Stomach (tissue), 4 donors: ENCODE measurements around the gene ZBTB3.

Experiments used
- CTCF ChIP-seq, 7 experiments: fragments of 450-650 bp in 4 of 7; fragments of 200-600 bp in 3 of 7; sonication (generic) in 3 of 7; IDR thresholded peaks; one replicate each; pipeline ENCODE4 v1.5.1; 2016 to 2019; ENCODE audit warnings: antibody characterized with exemption in 7 of 7, control low read depth in 2 of 7, mild to moderate bottlenecking in 1 of 7
- EP300 ChIP-seq: sonication (generic); formaldehyde crosslinking; IDR thresholded peaks from one replicate; pipeline ENCODE4 v1.6.1; 2017; ENCODE audit warnings: antibody characterized with exemption
- POLR2A ChIP-seq, 4 donors: fragments of 450-650 bp; IDR thresholded peaks; one replicate each; pipeline ENCODE4 v1.6.1; 2016; ENCODE audit warnings: antibody characterized with exemption in 4 of 4, control low read depth in 2 of 4, mild to moderate bottlenecking in 1 of 4, moderate library complexity in 1 of 4
- POLR2AphosphoS5 ChIP-seq, 3 donors: sonication (generic); formaldehyde crosslinking; IDR thresholded peaks; one replicate each; pipeline ENCODE4 v1.6.1; 2016; ENCODE audit warnings: antibody characterized with exemption in 3 of 3

DNA sequence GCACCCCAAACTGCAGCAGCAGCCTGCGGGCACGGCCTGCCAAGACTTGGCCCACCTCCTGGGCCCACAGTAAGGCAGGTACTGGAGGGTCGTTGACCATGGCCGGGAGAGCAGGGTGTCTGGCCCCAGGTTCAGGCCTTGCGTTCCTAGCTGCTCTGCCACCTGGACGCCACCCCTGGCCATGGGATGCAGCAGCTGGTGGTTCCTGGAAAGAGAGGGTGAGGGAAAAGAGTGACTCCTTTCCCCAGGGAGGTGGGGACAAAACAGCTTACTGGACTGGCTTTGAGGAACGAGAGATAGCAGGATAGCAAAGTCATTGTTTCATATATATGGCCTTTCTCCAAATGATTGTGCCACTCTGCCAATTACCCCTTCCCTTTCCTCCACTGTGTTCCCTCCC is 48.5 kb downstream of the ZBTB3 start:
- TF ChIP-seq POLR2A (IDR thresholded peaks at IDR 0.05) (no peak), CTCF (IDR thresholded peaks at IDR 0.05) (no peak), EP300 (no peak), POLR2AphosphoS5 (IDR thresholded peaks at IDR 0.05) (no peak)
